Measurements from ENCODE around the gene NPFFR1. TPM values are rescaled to one million over a fixed set of nuclear protein-coding genes. Genes with fewer than 3 reads are reported as not detected.

Gene NPFFR1
- total and polyA plus RNA-seq, 8 donors, result under 0.01 to 0.03 (median 0.03) TPM; not detected in 4

- peaks cover 4 to 16% (median 11%) of the 10 kb centered on the region in 3 donors for H3K4me1 ChIP-seq
- ATAC-seq (no peak), FAIRE-seq (no peak), DNase-seq (no peak)
- H3K27ac ChIP-seq, result no peak overlapping the region
- TF ChIP-seq CTCF (IDR thresholded peaks at IDR 0.05), result no peak
- intact Hi-C loops (cut with DNase I), result no loop called here
- H3K27me3 ChIP-seq, result no peaks in the 10 kb centered on the region
- no peak overlapping the region for H3K4me3 ChIP-seq
- WGBS, 2 donors, result 77% methylated on average over 18 of the region's 18 CpGs
- peaks cover 0 to 3% (median 0%) of the 10 kb centered on the region in 3 donors for H3K36me3 ChIP-seq
- H3K9me3 ChIP-seq, result no peaks in the 10 kb centered on the region
Observed at GRCh38 chr10:70234668-70235447, 48.9 kb downstream of the NPFFR1 start.

- peaks cover 0 to 12% (median 0%) of the 10 kb centered on the region in 3 donors for H3K36me3 ChIP-seq
- intact Hi-C loops (cut with DNase I), result no loop called here
- FAIRE-seq (no peak), DNase-seq (no peak), ATAC-seq (no peak)
- WGBS, 2 donors, result 10 to 12% methylated on average over 8 of the region's 8 CpGs
- H3K4me1 ChIP-seq, result peaks cover 4 to 22% (median 11%) of the 10 kb centered on the region in 3 donors
- peak overlapping the region; percentile 4 to 91 (median 82) for H3K4me3 ChIP-seq
- no peaks in the 10 kb centered on the region for H3K27me3 ChIP-seq
- H3K27ac ChIP-seq, result peak overlapping the region; percentile 51 to 92 (median 87)
- H3K9me3 ChIP-seq, result no peaks in the 10 kb centered on the region
- no peak for TF ChIP-seq CTCF (IDR thresholded peaks at IDR 0.05)
Observed at GRCh38 chr10:70233939-70234300, 49.9 kb downstream of the NPFFR1 start.

GRCh38 chr10:70233109-70233938 lies 50.5 kb downstream of the NPFFR1 start, which contains the start of gene PPA1:
Gene PPA1 (minus strand): TSS chr10:70233429. CDS start chr10:70233327, 102 bp downstream.
- intact Hi-C loops (cut with DNase I), result no loop called here
- Histone ChIP-seq H3K27me3 (no peaks in the 10 kb centered on the region), H3K9me3 (no peaks in the 10 kb centered on the region), H3K4me1 (peaks cover 4 to 28% (median 11%) of the 10 kb centered on the region in 3 donors), H3K27ac (peak within 1 kb of the TSS; percentile 82 to 92 (median 87)), H3K36me3 (peaks cover 0 to 16% (median 0%) of the 10 kb centered on the region in 3 donors), H3K4me3 (peak within 1 kb of the TSS; percentile 63 to 91 (median 82))
- FAIRE-seq (no peak), DNase-seq (peak; percentile 98 to 100 (median 99)), ATAC-seq (peak; percentile 94 to 98 (median 97))
- peak in 2 of 4 donors; percentile 6 to 25 for TF ChIP-seq CTCF (IDR thresholded peaks at IDR 0.05)
- 0 to 1% methylated on average over 48 to 74 of the region's 74 CpGs for WGBS, 2 donors

GRCh38 chr10:70232859-70233108 lies 51.0 kb downstream of the NPFFR1 start:
- no peaks in the 10 kb centered on the region for H3K9me3 ChIP-seq
- DNase-seq (peak in 2 of 6 donors; percentile 33 to 63), FAIRE-seq (no peak), ATAC-seq (no peak)
- WGBS, 2 donors, result 0 to 1% methylated on average over 18 of the region's 18 CpGs
- peak overlapping the region; percentile 63 to 91 (median 82) for H3K4me3 ChIP-seq
- peaks cover 4 to 33% (median 14%) of the 10 kb centered on the region in 3 donors for H3K4me1 ChIP-seq
- peaks cover 0 to 16% (median 0%) of the 10 kb centered on the region in 3 donors for H3K36me3 ChIP-seq
- intact Hi-C loops (cut with DNase I), result no loop called here
- H3K27ac ChIP-seq, result peak overlapping the region; percentile 82 to 92 (median 87)
- TF ChIP-seq CTCF (IDR thresholded peaks at IDR 0.05), result no peak
- H3K27me3 ChIP-seq, result no peaks in the 10 kb centered on the region
